Stimulated activated CD8-positive, alpha-beta memory T cell treated with anti-CD3 and anti-CD28 coated beads, Interleukin-12 subunit alpha, Interleukin-12 subunit beta, amount 100 ng/mL, for 4 hours (primary cell): ENCODE data around the gene RSRP1.
A peak's percentile ranks its signal among the peaks of the same experiment; 100 is the strongest.
"Not testable (repeated sequence)": the region's sequence is repeated elsewhere in the genome, so short reads cannot be mapped to it uniquely, and the experiment has no call there.

Source experiments
- DNase-seq: peaks from one replicate; pipeline ENCODE4 v3.0.0-alpha.2; 2020; ENCODE audit warnings: low read depth

The RSRP1 gene

DNA sequence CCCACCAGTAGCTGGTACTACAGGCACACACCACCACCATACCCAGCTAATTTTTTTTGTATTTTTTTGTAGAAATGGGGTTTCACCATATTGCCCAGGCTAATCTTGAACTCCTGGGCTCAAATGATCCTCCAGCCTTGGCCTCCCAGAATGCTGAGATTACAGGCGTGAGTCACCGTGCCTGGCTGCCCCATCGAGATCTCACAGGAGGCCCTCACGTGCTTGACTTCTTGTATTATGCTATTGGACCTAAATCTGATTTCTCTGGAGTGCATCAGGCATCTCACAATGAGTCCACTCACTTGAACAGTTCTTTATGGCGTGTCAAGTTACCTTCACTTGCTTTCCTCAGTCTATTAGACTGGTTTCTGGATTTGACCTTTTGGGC, 9.3 kb upstream of the RSRP1 start:
- no peak for DNase-seq

GRCh38 chr1:25255706-25256577, 8.7 kb upstream of the RSRP1 start:
- DNase-seq, result no peak

- DNase-seq, result no peak
Measured at GRCh38 chr1:25253911-25254310, 6.7 kb upstream of the RSRP1 start.

DNA sequence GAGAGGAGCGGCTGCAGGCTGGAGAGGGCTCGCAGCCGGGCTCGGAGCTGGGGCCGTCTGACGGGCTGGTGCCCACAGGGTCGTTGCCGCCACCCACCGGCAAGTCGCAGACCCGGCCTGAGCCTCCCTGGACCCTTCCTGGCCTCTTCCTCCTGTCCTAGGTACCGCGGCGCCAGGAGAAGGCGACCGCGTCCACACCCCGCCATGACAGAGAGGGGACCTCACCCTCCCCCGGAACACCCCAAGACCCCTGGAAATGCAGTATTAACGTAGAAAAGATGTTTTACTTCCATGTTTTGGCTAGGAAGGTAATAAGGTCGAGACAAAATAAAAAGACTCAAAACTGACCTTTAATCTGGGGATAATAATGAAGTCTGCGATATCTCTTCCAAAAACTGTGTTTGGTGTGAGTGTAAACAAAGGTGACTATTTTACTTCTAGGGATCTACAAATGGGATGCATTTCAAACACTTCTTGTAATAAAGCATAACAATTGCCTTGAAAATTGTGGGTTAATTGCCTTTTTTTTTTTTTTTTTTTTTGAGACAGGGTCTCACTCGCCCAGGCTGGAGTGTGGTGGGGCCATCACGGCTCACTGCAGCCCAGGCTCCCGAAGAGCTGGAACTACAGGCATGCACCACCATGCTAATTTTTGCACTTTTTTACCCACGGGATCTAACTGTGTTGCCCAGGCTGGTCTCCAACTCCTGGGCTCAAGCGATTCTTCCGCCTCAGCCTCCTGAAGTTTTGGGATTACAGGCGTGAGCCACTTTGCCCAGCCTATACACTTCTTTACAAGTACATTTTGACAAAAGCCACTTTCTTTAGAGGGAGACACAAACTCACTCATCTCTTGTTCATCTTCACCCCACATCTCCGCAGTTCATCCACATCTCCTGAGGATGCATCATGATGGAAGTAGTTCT, 838 bp upstream of the RSRP1 start:
- no peak for DNase-seq

- DNase-seq, result peak; percentile 22
Measured at GRCh38 chr1:25246600-25247023, 642 bp downstream of the RSRP1 start.

GRCh38 chr1:25245809-25246599, 1.2 kb downstream of the RSRP1 start:
- no peak for DNase-seq

GRCh38 chr1:25245393-25245792, 1.9 kb downstream of the RSRP1 start:
- no peak for DNase-seq

GRCh38 chr1:25243907-25244306, 3.3 kb downstream of the RSRP1 start:
- no peak for DNase-seq

DNA sequence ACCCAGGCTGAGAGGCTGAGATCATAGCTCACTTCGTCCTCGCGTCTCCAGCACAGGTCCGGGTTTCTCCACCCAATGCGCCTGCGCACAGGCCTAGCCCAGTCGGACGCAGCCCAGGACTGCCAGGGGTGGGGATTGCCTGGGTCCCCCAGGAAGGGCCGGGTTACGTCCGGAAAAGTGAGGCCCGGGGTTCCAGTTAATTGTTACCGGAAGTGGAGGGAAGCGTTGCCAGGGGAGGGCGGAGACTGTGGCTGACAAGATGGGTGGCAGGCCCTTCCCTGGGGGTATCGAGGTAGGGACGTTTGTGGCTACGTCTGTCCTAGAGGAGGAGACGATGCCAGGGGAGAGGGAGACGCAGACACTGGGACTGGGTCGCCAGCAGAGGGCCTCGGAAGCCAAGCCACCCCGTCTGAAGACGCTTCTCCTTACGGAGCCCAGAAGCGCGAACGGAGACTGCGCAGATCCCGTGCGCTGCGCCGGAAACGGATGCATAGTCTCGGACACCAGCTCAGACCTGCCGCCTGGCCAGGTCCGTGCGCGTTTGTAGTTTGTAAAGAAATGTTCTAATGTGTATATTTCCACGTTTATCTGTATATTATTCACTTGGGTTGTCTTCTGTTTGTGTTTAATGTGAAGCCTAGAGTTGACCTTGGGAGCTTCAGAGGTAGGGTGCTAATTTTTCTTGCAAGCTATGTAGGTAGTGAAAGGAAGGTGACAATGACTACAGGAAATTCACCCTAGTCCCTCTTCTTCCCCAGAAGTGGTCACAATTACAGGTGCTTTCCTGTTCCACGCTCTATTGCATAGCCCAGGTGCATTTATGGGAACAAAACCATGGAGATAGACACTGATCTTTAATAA, 7.3 kb downstream of the RSRP1 start:
- DNase-seq, result peak; percentile 75

DNA sequence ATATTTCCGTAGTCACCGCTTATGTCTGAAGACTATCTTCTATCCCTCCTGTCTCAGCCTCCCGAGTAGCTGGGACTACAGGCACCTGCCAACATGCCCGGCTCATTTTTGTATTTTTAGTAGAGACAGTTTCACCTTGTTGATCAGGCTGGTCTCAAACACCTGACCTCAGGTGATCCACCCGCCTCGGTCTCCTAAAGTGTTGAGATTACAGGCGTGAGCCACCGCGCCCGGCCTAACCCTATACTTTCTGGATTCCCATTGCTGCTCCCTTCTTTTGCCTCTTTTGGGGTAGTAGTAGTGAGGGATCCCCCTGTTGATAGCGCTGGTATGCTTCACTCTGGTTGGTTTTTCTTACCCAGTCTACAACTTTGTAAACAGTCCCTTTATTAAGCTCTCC, 9.2 kb downstream of the RSRP1 start:
- no peak for DNase-seq

DNA sequence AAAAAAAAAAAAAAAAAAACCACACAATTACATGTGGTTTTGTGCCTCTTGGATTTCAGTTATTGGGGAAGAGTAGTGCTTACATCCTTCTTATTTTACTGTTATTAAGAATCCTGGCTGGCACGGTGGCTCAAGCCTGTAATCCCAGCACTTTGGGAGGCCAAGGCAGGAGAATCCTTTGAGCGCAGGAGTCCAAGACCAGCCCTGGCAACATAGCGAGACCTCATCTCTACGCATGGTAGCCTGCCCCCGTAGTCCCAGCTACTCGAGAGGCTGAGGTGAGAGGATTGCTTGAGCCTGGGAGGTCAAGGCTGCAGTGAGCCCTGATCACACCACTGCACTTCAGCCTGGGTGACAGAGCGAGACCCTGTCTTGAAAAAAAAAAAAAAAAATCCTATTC, 11.0 kb downstream of the RSRP1 start:
- DNase-seq, result not testable (repeated sequence)

DNA sequence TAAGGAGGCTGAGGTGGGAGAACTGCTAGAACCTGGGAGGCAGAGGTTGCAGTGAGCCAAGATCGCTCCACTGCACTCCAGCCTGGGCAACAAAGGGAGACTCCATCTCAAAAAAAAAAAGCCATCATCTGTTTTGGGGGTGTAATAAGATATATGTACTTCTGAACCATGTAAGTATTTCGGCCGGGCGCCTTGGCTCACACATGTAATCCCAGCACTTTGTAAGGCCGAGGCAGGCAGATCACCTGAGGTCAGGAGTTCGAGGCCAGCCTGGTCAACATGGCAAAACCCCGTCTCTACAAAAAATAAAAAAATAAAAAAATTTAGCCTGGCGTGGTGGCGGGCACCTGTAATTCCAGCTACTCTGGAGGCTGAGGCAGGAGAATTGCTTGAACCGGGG, 11.8 kb downstream of the RSRP1 start:
- DNase-seq, result not testable (repeated sequence)

- DNase-seq, result peak; percentile 17
Measured at GRCh38 chr1:25232866-25233784, 14.1 kb downstream of the RSRP1 start.

DNA sequence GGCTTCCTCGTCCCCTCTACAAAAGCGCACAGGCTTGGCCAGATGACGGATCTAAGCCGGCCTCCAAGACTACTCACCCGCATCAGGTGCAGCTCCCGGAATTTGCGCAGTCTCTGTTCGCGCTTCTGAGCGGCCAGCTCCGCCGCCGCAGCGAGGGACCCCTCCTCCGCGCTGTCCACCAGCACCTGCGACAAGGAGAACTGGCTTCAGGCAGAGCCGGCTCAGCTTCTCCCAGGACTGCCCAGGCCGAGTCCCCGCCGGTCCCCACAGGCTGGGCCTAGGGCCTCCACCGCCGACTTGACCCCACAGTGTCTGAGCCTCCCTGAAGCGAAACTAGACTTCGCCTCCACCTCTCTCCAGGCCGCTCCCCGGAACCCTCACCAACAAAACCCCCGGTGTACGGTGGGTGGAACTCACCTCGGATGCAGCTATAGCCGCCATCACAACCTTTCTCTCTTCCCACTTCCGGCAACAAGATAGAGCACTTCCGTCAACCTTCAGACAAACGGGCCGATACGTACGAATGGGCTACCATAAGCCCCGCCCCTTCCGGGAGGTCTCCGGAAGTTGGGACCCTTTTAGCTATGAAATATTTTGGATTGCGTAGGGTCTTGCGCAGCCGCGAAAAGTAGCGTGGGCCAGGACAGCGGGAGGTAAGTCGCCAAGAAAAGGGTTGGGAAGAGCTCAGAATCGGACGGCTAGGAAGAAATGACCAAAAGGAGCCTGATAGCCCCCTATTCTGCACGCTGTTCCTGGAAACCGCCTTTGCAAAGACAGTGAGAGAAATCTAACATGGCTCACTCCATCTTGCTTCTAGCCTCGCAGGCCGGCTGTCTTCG, 15.0 kb downstream of the RSRP1 start, which contains the start of gene SYF2:
TSS of gene SYF2 (minus strand) at position 476 of the 839 bp plus-strand sequence. CDS start at position 441, 35 bp downstream.
- DNase-seq, result peak; percentile 82

DNA sequence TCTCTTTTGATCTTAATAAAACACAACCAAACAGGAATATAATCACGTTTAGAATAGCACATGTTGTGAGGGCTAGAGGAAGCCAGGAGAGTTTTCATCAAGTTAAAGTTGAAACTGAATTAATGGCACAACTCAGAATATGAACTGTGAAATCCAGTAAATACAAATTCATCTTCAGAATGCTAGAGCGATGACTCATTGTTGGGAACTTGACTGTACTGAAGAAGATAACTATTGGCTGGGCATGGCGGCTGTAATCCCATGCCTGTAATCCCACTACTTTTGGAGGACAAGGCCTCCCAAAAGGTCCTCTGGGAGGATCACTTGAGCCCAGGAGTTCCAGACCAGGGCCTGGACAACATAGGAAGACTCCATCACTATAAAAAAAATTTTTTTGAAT, 23.8 kb downstream of the RSRP1 start:
- no peak for DNase-seq

GRCh38 chr1:25222606-25223005, 24.6 kb downstream of the RSRP1 start:
- DNase-seq, result no peak

DNA sequence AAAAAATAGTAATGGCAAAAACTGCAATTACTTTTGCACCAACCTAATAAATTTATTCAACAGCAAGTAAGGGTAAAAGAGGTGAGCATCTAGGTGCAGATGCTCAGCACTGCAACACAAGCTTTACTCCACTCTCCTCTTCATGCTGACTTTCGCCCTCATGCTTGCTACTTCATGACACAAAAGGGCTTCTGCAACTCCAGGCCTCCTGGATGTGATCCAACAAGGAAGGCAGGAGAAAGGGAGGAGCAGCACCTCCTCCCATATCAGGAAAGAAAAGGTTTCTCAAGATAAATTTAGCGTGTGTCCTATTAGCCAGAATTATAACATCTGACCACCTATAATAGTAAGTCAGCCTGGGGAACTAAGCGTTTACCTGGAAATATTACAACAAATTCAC, 26.6 kb downstream of the RSRP1 start:
- DNase-seq, result no peak

- no peak for DNase-seq
Measured at GRCh38 chr1:25219661-25220251, 27.5 kb downstream of the RSRP1 start.
